DOHH2 (cell line): ENCODE results near the gene JAK3.

Experiments
- EZH2phosphoT487 ChIP-seq: fragments of 200-600 bp; sonication (generic); IDR thresholded peaks from 2 replicates; pipeline ENCODE4 v1.6.1; 2017; ENCODE audit warnings: borderline replicate concordance, mild to moderate bottlenecking, antibody characterized with exemption, low read length, moderate library complexity, mixed read lengths
- TF ChIP-seq, protein P1 (sequence below): fragments of 200-600 bp; sonication (generic); IDR thresholded peaks from one replicate; pipeline ENCODE4 v1.5.1; 2014; ENCODE audit warnings: antibody characterized with exemption, mild to moderate bottlenecking, low read depth, low read length; ENCODE audit not compliant: poor library complexity, severe bottlenecking

DNA sequence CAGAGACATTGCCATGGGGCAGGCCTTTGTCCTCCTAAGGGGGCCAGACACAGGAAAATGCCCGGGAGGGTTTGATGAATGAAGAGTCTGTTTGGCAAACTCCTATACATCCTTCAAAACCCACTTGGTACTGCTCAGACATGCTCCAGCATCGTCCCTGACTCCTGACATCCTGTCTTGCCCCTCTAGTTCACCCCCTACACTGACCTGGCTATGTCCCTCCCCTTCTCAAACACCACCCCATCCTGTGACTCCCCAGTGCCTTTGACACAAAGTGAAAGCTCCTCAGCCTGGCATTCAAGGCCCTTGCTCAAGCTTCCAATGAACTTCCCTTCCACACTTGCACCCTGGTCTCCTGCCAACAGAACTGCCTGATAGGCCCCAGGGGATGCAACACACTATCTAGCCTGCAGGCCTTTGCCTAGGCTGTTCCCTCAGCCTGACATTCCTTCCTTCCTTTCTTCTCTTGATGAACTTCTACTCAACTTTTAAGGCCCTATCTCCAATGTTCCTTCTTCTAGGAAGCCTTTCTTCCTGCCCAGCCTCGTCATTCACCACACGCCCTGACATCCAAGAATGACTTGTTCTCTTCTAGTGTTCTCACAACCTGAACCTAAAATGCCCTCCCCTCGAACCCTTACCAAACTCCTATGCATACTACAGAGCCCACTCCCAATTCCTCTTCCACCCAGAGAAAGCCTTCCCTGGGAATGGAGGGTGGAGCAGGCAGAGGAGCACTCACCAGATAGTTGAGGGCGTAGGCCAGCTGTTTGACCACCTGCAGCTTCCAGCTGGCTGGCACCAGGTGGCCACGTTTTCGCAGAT is 12.4 kb downstream of the JAK3 start:
- TF ChIP-seq, protein P1, sequence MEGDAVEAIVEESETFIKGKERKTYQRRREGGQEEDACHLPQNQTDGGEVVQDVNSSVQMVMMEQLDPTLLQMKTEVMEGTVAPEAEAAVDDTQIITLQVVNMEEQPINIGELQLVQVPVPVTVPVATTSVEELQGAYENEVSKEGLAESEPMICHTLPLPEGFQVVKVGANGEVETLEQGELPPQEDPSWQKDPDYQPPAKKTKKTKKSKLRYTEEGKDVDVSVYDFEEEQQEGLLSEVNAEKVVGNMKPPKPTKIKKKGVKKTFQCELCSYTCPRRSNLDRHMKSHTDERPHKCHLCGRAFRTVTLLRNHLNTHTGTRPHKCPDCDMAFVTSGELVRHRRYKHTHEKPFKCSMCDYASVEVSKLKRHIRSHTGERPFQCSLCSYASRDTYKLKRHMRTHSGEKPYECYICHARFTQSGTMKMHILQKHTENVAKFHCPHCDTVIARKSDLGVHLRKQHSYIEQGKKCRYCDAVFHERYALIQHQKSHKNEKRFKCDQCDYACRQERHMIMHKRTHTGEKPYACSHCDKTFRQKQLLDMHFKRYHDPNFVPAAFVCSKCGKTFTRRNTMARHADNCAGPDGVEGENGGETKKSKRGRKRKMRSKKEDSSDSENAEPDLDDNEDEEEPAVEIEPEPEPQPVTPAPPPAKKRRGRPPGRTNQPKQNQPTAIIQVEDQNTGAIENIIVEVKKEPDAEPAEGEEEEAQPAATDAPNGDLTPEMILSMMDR = no peak
- no peak for TF ChIP-seq EZH2phosphoT487
